KMS-11 (cell line): ENCODE data around the gene EHD1.
A peak's percentile ranks its signal among the peaks of the same experiment; 100 is the strongest.

Source experiments
- H2AFZ ChIP-seq: fragments of 200-600 bp; sonication (generic); 2 replicates; pipeline ENCODE4 v1.6.1; 2016; ENCODE audit warnings: antibody characterized with exemption, mixed run types, low read depth
- H3K27ac ChIP-seq: fragments of 200-600 bp; sonication (generic); 2 replicates; pipeline ENCODE4 v1.6.1; 2016; ENCODE audit warnings: mild to moderate bottlenecking, mixed run types
- H3K27me3 ChIP-seq: fragments of 200-600 bp; sonication (generic); 2 replicates; pipeline ENCODE4 v1.6.1; 2017; ENCODE audit warnings: mild to moderate bottlenecking, low read depth, mixed run types, moderate library complexity; ENCODE audit not compliant: insufficient read depth
- H3K36me3 ChIP-seq: fragments of 200-600 bp; sonication (generic); 2 replicates; pipeline ENCODE4 v1.6.1; 2017; ENCODE audit warnings: mild to moderate bottlenecking, mixed run types; ENCODE audit not compliant: insufficient read depth
- H3K4me1 ChIP-seq: fragments of 200-600 bp; sonication (generic); 2 replicates; pipeline ENCODE4 v1.6.1; 2016; ENCODE audit warnings: mild to moderate bottlenecking, low read depth, mixed run types; ENCODE audit not compliant: poor library complexity, severe bottlenecking
- H3K4me2 ChIP-seq: fragments of 200-600 bp; sonication (generic); 2 replicates; pipeline ENCODE4 v1.7.0; 2016; ENCODE audit warnings: mild to moderate bottlenecking, mixed run types
- H3K4me3 ChIP-seq: fragments of 200-600 bp; sonication (generic); IDR thresholded peaks from 2 replicates; pipeline ENCODE4 v1.6.1; 2017; ENCODE audit warnings: low read depth, low read length, mixed read lengths; ENCODE audit not compliant: insufficient read depth
- H3K79me2 ChIP-seq: fragments of 200-600 bp; sonication (generic); 2 replicates; pipeline ENCODE4 v1.6.1; 2016; ENCODE audit warnings: low read depth, mixed run types; ENCODE audit not compliant: insufficient read depth
- H3K9ac ChIP-seq: fragments of 200-600 bp; sonication (generic); 2 replicates; pipeline ENCODE4 v1.6.1; 2016; ENCODE audit warnings: mild to moderate bottlenecking, mixed run types
- H4K20me1 ChIP-seq: fragments of 200-600 bp; sonication (generic); 2 replicates; pipeline ENCODE4 v1.6.1; 2016; ENCODE audit warnings: mild to moderate bottlenecking, mixed run types; ENCODE audit not compliant: insufficient read depth
- TF ChIP-seq, protein P1 (sequence below): fragments of 200-600 bp; sonication (generic); conservative IDR thresholded peaks from 2 replicates; pipeline ENCODE4 v1.6.1; 2017; ENCODE audit warnings: low read depth, mild to moderate bottlenecking, antibody characterized with exemption, low read length, moderate library complexity, mixed read lengths

Gene EHD1

DNA sequence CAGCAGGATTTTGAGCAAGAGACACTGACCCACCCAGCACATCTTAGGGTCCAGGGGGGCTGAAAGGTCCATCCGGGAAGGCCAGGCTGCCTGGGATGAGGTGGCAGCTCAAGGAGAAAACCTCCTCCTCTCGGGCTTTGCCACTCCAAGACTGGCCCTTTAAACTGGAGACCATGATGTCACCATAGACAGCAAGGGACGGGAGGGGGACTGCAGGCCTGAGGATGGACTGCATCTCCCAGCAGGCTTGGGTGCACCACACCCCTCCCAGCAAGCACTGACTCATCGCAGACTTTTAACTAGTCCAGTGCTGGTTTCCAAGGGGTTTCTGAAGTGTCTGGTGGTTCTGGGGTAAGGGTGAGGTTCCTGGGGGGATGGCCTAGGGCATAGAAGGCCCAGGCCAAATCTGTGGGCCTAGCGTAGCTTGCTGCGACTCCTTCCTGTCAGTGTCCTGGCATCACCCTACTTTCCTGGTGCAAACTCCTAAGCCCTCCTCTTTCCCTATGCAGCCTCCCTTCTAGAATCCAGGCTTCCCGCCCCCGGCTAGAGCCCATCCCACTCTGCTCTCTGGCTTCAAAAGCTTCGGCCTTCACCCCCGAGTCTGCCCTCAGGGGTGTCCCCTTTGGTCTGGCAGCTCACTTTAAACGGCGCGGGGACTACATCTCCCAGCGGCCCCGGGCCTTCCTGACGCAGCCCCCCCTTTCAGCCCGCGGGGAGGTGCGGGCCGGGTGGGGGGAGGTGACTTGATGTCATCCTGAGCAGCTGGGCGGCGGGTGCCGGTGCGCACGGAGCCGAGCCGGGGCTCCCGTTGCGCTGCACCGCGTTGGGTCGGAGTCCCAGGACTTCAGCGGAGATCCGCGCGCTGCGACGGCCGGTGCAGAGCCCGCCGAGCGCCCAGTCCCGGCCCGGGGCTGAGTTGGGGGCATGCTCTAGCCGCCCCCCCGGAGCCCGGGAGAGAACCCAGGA is 45.8 kb upstream of the EHD1 start, which contains the start of gene PPP2R5B:
Gene PPP2R5B, plus strand, starts transcription at position 746 of the 966 bp plus-strand sequence. CDS start 1,046 bp downstream, outside the sequence.
- no peaks in the 10 kb centered on the region for H3K79me2 ChIP-seq
- H3K36me3 ChIP-seq, result no peaks in the 10 kb centered on the region
- H3K27me3 ChIP-seq, result no peaks in the 10 kb centered on the region
- H4K20me1 ChIP-seq, result no peaks in the 10 kb centered on the region
- TF ChIP-seq, protein P1, sequence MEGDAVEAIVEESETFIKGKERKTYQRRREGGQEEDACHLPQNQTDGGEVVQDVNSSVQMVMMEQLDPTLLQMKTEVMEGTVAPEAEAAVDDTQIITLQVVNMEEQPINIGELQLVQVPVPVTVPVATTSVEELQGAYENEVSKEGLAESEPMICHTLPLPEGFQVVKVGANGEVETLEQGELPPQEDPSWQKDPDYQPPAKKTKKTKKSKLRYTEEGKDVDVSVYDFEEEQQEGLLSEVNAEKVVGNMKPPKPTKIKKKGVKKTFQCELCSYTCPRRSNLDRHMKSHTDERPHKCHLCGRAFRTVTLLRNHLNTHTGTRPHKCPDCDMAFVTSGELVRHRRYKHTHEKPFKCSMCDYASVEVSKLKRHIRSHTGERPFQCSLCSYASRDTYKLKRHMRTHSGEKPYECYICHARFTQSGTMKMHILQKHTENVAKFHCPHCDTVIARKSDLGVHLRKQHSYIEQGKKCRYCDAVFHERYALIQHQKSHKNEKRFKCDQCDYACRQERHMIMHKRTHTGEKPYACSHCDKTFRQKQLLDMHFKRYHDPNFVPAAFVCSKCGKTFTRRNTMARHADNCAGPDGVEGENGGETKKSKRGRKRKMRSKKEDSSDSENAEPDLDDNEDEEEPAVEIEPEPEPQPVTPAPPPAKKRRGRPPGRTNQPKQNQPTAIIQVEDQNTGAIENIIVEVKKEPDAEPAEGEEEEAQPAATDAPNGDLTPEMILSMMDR, result no peak
- peak within 1 kb of the TSS; percentile 43 for H3K4me3 ChIP-seq
- H2AFZ ChIP-seq, result peak within 1 kb of the TSS; percentile 99
- H3K27ac ChIP-seq, result peak within 1 kb of the TSS; percentile 66
- peak within 1 kb of the TSS; percentile 66 for H3K9ac ChIP-seq
- H3K4me2 ChIP-seq, result peak within 1 kb of the TSS; percentile 98
- peaks cover 10% of the 10 kb centered on the region for H3K4me1 ChIP-seq

DNA sequence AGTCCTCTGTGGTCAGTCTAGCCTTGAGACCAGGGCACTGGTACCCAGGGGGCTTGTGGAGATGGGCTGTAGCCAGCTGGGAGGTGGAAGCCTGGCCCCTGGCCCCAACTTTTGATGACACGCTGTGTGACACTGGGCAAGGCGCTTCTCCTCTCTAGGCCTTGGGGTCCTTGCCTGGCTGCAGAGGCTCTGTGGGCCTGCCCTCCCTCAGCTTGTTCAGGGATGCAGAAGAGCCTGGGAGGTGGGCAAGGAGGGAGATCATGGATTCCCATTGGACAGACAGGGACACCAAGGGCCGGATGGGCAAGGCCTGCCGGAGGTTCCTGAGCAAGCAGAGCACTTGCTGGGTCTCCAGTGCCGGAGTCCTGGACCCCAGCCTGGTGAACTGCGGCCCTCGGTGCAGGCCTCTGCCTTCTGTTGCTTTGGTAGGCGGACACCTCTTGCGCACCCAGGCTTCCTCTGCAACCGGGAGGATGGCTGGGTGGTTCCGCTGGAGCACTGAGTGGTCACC is 44.8 kb upstream of the EHD1 start:
- no peak overlapping the region for H3K27ac ChIP-seq
- H3K27me3 ChIP-seq, result no peaks in the 10 kb centered on the region
- H4K20me1 ChIP-seq, result no peaks in the 10 kb centered on the region
- no peak overlapping the region for H3K9ac ChIP-seq
- peak overlapping the region; percentile 99; the same call in 1 of the 2 replicates for H2AFZ ChIP-seq
- H3K4me3 ChIP-seq, result no peak overlapping the region
- TF ChIP-seq, protein P1, result no peak
- H3K79me2 ChIP-seq, result no peaks in the 10 kb centered on the region
- H3K4me1 ChIP-seq, result peaks cover 18% of the 10 kb centered on the region
- peak overlapping the region; percentile 98; the same call in 1 of the 2 replicates for H3K4me2 ChIP-seq
- no peaks in the 10 kb centered on the region for H3K36me3 ChIP-seq

DNA sequence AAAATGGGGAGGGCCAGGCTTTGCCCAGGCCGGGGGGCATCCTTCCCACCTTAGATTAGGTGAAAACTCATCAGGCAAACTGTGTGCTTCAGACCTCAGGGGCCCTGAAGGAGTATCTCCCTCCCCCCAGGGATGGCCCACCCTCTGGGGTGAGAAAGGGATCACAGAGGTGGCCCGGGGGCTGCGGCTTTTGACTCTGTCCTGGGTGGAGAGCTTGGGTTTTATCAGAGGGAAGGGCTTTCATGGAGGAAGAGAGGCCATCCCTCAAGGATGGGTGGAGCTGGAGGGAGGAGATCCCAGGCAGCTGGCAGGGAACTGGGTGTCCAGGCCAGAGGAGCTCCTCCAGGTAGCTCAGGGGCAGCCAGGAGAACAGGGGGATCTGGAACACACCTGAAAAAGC is 43.0 kb upstream of the EHD1 start:
- no peak overlapping the region for H3K4me3 ChIP-seq
- H3K36me3 ChIP-seq, result no peaks in the 10 kb centered on the region
- no peak overlapping the region for H2AFZ ChIP-seq
- peaks cover 25% of the 10 kb centered on the region for H3K4me1 ChIP-seq
- H3K9ac ChIP-seq, result no peak overlapping the region
- H3K4me2 ChIP-seq, result no peak overlapping the region
- H3K27ac ChIP-seq, result no peak overlapping the region
- H4K20me1 ChIP-seq, result no peaks in the 10 kb centered on the region
- TF ChIP-seq, protein P1, result no peak
- no peaks in the 10 kb centered on the region for H3K79me2 ChIP-seq
- H3K27me3 ChIP-seq, result no peaks in the 10 kb centered on the region

DNA sequence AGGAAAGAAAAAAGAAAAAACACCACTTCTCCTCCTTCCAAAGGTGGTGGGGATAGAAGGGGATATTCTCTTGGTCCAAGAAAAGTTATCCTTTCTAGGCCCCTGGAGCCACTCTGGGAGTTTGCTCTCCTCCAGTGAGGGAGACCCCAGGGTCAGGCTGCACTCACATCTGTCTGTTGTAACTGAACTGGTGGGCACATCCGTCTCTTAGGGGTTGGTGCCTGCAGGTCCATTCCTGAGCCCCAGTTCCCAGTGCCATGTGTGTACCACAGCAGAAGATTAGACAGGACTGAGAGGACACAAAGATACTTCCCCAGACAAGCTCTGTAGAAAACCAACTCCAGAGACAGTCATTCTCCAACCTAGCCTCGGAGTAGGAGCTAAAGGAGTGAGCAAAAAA is 41.7 kb upstream of the EHD1 start:
- TF ChIP-seq, protein P1, result no peak
- Histone ChIP-seq H3K79me2 (no peaks in the 10 kb centered on the region), H3K27ac (no peak overlapping the region), H3K9ac (no peak overlapping the region), H3K4me1 (peaks cover 31% of the 10 kb centered on the region), H4K20me1 (no peaks in the 10 kb centered on the region), H3K27me3 (no peaks in the 10 kb centered on the region), H3K4me3 (no peak overlapping the region), H2AFZ (no peak overlapping the region), H3K36me3 (no peaks in the 10 kb centered on the region), H3K4me2 (no peak overlapping the region)
